Measurements from ENCODE around the gene KCTD21.

KCTD21 gene

DNA sequence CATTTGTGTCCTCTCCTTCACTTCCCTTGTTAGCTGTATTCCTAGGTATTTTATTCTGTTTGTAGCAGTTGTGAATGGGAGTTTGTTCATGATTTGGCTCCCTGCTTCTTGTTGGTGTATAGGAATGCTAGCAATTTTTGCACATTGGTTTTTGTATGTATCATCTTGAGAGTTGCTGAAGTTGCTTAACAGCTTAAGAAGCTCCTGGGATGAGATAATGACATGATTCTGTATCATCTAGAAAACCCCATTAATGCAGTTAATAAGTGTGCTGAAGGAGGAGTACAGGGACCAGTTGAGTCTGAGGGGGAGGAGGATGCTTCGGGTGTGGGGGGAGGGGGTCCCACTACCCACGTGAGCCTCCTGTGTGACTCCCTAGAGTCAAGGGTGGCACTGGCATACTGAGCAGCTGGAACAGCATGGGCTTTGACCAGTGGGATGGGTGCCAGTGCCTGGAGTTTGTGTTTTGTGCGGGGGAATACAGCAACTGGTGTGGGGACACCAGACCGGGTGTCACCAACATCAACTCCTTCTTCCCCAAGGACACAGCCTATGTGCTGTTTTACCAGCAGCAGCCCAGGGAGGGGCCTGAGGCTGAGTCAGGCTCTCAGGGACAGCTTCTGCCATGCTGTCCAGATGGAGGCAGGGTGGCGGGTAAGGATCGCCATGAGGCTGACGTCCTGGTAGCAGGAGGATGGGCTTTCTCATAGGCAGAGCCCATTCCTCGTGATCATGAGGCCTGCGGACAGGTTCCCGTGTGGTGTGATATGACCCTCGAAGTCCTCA lies 24.4 kb upstream of the KCTD21 start:
- no peak overlapping the region for H3K4me3 ChIP-seq (ENCODE audit: low read depth, low read length)
- DNase-seq (ENCODE audit: low read depth), result no peak
- TF ChIP-seq, protein P1, sequence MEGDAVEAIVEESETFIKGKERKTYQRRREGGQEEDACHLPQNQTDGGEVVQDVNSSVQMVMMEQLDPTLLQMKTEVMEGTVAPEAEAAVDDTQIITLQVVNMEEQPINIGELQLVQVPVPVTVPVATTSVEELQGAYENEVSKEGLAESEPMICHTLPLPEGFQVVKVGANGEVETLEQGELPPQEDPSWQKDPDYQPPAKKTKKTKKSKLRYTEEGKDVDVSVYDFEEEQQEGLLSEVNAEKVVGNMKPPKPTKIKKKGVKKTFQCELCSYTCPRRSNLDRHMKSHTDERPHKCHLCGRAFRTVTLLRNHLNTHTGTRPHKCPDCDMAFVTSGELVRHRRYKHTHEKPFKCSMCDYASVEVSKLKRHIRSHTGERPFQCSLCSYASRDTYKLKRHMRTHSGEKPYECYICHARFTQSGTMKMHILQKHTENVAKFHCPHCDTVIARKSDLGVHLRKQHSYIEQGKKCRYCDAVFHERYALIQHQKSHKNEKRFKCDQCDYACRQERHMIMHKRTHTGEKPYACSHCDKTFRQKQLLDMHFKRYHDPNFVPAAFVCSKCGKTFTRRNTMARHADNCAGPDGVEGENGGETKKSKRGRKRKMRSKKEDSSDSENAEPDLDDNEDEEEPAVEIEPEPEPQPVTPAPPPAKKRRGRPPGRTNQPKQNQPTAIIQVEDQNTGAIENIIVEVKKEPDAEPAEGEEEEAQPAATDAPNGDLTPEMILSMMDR (IDR thresholded peaks at IDR 0.05; ENCODE audit: control insufficient read depth, extremely low read depth, insufficient read depth), result no peak

DNA sequence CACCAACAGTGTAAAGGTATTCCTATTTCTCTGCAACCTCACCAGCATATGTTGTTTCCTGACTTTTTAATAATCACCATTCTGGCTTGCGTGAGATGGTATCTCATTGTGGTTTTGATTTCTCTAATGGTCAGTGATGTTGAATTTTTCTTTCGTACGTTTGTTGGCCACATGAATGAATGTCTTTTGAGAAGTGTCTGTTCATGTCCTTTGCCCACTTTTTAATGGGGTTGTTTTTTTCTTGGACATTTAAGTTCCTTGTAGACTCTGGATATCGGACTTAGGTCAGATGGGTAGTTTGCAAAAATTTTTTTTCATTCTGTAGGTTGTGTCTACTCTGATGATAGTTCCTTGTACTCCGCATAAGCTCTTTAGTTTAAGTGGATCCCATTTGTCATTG lies 23.1 kb upstream of the KCTD21 start:
- H3K4me3 ChIP-seq (ENCODE audit: low read depth, low read length), result no peak overlapping the region
- no peak for DNase-seq (ENCODE audit: low read depth)
- TF ChIP-seq, protein P1 (IDR thresholded peaks at IDR 0.05; ENCODE audit: control insufficient read depth, extremely low read depth, insufficient read depth), result no peak

DNA sequence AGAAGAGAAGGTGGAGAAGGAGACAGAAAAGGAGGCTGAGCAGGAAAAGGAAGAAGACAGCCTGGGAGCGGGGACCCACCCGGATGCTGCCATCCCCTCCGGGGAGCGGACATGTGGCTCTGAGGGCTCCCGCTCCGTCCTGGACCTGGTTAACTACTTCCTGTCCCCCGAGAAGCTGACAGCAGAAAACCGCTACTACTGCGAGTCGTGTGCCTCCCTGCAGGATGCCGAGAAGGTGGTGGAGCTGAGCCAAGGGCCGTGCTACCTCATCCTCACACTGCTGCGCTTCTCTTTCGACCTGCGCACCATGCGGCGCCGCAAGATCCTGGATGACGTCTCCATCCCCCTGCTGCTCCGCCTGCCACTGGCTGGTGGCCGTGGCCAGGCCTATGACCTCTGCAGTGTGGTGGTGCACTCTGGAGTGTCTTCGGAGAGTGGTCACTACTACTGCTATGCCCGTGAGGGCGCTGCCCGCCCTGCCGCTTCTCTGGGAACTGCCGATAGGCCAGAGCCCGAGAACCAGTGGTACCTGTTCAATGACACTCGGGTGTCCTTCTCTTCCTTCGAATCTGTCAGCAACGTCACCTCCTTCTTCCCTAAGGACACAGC lies 21.7 kb upstream of the KCTD21 start:
- TF ChIP-seq, protein P1 (IDR thresholded peaks at IDR 0.05; ENCODE audit: control insufficient read depth, extremely low read depth, insufficient read depth), result no peak
- DNase-seq (ENCODE audit: low read depth), result no peak
- H3K4me3 ChIP-seq (ENCODE audit: low read depth, low read length), result no peak overlapping the region

DNA sequence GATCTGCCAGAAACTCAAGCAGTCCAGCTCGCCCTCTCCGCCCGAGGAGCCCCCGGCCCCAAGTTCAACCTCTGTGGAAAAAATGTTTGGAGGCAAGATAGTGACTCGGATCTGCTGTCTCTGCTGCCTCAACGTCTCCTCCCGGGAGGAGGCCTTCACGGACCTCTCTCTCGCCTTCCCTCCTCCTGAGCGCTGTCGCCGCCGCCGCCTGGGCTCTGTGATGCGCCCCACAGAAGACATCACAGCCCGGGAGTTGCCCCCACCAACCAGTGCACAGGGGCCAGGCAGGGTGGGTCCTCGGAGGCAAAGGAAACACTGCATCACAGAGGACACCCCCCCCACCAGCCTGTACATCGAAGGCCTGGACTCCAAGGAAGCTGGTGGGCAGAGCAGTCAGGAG lies 21.1 kb upstream of the KCTD21 start:
- no peak for DNase-seq (ENCODE audit: low read depth)
- H3K4me3 ChIP-seq (ENCODE audit: low read depth, low read length), result no peak overlapping the region
- TF ChIP-seq, protein P1 (IDR thresholded peaks at IDR 0.05; ENCODE audit: control insufficient read depth, extremely low read depth, insufficient read depth), result no peak

DNA sequence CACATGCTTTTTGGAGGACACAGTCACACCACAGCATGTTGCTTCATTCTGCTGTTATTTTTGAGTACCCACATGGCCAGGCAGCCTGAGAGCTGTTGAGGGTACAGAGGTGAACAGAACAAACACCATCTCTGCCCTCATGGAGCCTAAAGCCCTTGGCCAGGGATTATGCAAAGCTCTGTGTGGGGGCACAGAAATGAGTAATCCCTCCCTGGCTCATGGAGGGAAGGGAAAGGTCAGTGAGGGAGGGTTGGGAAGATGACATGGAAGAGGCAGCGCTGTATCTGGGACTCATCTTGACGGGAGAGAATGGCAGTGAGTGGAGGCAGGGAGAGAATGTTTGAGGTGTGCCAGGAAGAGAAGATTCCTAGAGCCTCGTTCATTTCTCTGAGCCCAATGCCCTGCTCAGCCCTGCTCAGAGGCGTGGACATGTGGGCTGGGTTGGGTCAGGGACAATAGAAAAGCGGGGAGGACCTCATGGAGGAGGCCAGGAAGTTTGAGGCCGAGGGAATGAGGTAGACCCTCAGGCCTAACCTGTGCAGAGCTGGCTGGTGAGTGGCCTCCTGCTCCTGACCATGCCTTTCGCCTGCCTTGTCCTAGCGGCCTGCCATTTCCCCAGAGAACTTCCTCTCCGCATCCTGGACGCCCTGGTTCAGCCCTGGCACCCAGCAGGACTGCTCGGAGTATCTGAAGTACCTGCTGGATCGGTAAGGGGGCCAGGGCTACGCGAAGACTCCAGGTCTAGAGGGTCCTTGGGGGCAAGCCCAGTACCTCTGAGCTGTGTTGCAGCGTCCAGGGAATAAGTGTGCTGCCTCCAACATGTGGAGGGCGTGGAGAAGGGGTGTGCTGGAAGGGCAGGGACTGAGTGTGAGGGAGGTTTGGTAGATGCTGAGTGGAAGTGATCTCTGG lies 20.1 kb upstream of the KCTD21 start:
- no peak for DNase-seq (ENCODE audit: low read depth)
- TF ChIP-seq, protein P1 (IDR thresholded peaks at IDR 0.05; ENCODE audit: control insufficient read depth, extremely low read depth, insufficient read depth), result no peak
- no peak overlapping the region for H3K4me3 ChIP-seq (ENCODE audit: low read depth, low read length)

DNA sequence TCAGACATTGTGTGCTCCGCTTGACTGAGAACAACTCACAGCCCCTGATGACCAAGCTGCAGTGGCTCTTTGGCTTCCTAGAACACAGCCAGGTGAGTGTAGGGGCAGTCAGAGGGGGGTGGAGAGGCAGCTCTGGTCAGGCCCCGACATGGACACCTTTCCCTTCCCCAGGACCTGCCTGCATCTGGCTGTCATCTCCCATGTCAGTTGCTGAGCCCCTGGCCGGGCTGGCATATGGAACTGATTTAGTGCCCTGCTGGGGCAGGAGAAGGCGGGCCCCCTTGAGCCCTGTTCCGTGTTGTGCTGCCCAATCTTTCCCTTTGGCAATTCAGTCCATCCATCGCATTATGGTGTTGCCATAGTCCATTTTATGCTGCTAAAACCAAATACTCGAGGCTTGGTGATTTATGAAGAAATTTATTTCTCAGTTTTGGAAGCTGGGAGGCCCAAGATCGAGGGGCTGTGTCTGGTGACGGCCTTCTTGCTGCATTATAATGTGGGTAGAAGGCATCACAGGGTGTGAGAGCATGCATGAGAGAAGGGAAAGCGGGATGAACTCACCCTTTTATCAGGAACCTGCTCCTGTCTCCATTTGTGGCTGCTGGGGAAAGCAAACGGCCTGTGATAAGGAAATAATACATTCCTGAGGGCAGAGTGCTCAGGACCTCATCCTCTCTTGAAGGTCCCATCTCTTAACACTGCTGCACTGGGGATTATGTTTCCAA lies 19.3 kb upstream of the KCTD21 start:
- TF ChIP-seq, protein P1 (IDR thresholded peaks at IDR 0.05; ENCODE audit: control insufficient read depth, extremely low read depth, insufficient read depth), result no peak
- DNase-seq (ENCODE audit: low read depth), result no peak
- no peak overlapping the region for H3K4me3 ChIP-seq (ENCODE audit: low read depth, low read length)
